ENCODE results near the gene SNCB. TPM values are rescaled to one million over a fixed set of nuclear protein-coding genes. Genes with fewer than 3 reads are reported as not detected.

The SNCB gene
- polyA plus RNA-seq, 1 of the 3 experiments (the other 2 are of a cell fraction), result 0.33 TPM

GRCh38 chr5:176575066-176575465 lies 55.3 kb downstream of the SNCB start:
- Histone ChIP-seq H4K20me1 (ENCODE audit: insufficient read depth) (no peaks in the 10 kb centered on the region), H3K9me2 (no peaks in the 10 kb centered on the region), H3K79me2 (ENCODE audit: insufficient read depth) (no peaks in the 10 kb centered on the region), H3K9me3 (no peaks in the 10 kb centered on the region), H3K4me1 (ENCODE audit: control insufficient read depth in 1 of 2, insufficient read depth in 2 of 2, low read depth in 1 of 2, low read length in 1 of 2) (no peaks in the 10 kb centered on the region; a peak in 1 of 4 replicates), H3K36me3 (replicated peaks in 1 of 2; ENCODE audit: control insufficient read depth in 1 of 2, insufficient read depth in 2 of 2, low read length in 1 of 2) (no peaks in the 10 kb centered on the region), H3K4me3 (ENCODE audit: low read depth in 2 of 2, low read length in 1 of 2) (no peak overlapping the region), H3K9ac (no peak overlapping the region), H3F3A (replicated peaks; ENCODE audit: insufficient read depth) (no peaks in the 10 kb centered on the region), H3K27me3 (ENCODE audit: insufficient read depth) (peaks cover 4% of the 10 kb centered on the region; the same call in 1 of the 2 replicates), H2AFZ (ENCODE audit: low read depth) (no peak overlapping the region), H3K27ac (ENCODE audit: low read depth in 2 of 2, low read length in 1 of 2) (no peak overlapping the region), H3K4me2 (no peak overlapping the region)
- ChIA-PET CTCF (interaction anchor here (0.8 to 4.1 kb wide), 8 partner anchors 10 to 71 kb away, joined by 3 to 38 read pairs (median 4); partner anchors contain the start of gene TSPAN17), POLR2A (no interaction called here)
- no peak for DNase-seq
- WGBS (ENCODE audit: low lambda C conversion rate), result 33% methylated on average over 4 of the region's 14 CpGs
- TF ChIP-seq RCOR1 (IDR thresholded peaks at IDR 0.05; ENCODE audit: low read length) (no peak), ZBTB33 (IDR thresholded peaks at IDR 0.05; ENCODE audit: borderline replicate concordance, low read depth) (no peak), PBX3 (IDR thresholded peaks at IDR 0.05) (no peak), POLR2AphosphoS5 (IDR thresholded peaks at IDR 0.05; ENCODE audit: low read depth, low read length) (no peak), USF1 (IDR thresholded peaks at IDR 0.05; ENCODE audit: borderline replicate concordance, low read depth) (no peak), RAD21 (IDR thresholded peaks at IDR 0.05; ENCODE audit: low read length) (no peak), CHD2 (IDR thresholded peaks at IDR 0.05; ENCODE audit: low read length, partially characterized antibody) (no peak), SIN3A (IDR thresholded peaks at IDR 0.05; ENCODE audit: borderline replicate concordance, low read depth, low read length) (no peak), ELF1 (IDR thresholded peaks at IDR 0.05) (no peak)

- 23% methylated on average over 8 of the region's 10 CpGs for WGBS (ENCODE audit: low lambda C conversion rate)
- ChIA-PET POLR2A (no interaction called here), CTCF (interaction anchor here (0.8 to 4.9 kb wide), 16 partner anchors 8 to 78 kb away, joined by 3 to 49 read pairs (median 5); partner anchors contain the start of genes EIF4E1B, SNCB and TSPAN17)
- Histone ChIP-seq H4K20me1 (ENCODE audit: insufficient read depth) (no peaks in the 10 kb centered on the region), H2AFZ (ENCODE audit: low read depth) (no peak overlapping the region), H3K9me2 (no peaks in the 10 kb centered on the region), H3K36me3 (replicated peaks in 1 of 2; ENCODE audit: control insufficient read depth in 1 of 2, insufficient read depth in 2 of 2, low read length in 1 of 2) (no peaks in the 10 kb centered on the region), H3K27me3 (ENCODE audit: insufficient read depth) (peaks cover 4% of the 10 kb centered on the region; the same call in 1 of the 2 replicates), H3K9ac (no peak overlapping the region), H3K27ac (ENCODE audit: low read depth in 2 of 2, low read length in 1 of 2) (no peak overlapping the region), H3F3A (replicated peaks; ENCODE audit: insufficient read depth) (no peaks in the 10 kb centered on the region), H3K79me2 (ENCODE audit: insufficient read depth) (no peaks in the 10 kb centered on the region), H3K4me2 (no peak overlapping the region), H3K4me1 (ENCODE audit: control insufficient read depth in 1 of 2, insufficient read depth in 2 of 2, low read depth in 1 of 2, low read length in 1 of 2) (no peaks in the 10 kb centered on the region; a peak in 1 of 4 replicates), H3K4me3 (ENCODE audit: low read depth in 2 of 2, low read length in 1 of 2) (no peak overlapping the region), H3K9me3 (no peaks in the 10 kb centered on the region)
- DNase-seq, result no peak
- no peak for TF ChIP-seq SIN3A (IDR thresholded peaks at IDR 0.05; ENCODE audit: borderline replicate concordance, low read depth, low read length)
- no peak for TF ChIP-seq FOXM1 (IDR thresholded peaks at IDR 0.05; ENCODE audit: low read depth)
- TF ChIP-seq RFX5 (IDR thresholded peaks at IDR 0.05; ENCODE audit: low read length), result no peak
- TF ChIP-seq GABPA (IDR thresholded peaks at IDR 0.05; ENCODE audit: low read depth), result no peak
- TF ChIP-seq USF1 (IDR thresholded peaks at IDR 0.05; ENCODE audit: borderline replicate concordance, low read depth), result no peak
- no peak for TF ChIP-seq GATA2 (CRISPR knock-in tag; IDR thresholded peaks at IDR 0.05)
- TF ChIP-seq NFIC (IDR thresholded peaks at IDR 0.05; ENCODE audit: borderline replicate concordance), result no peak
- no peak for TF ChIP-seq TAF1 (IDR thresholded peaks at IDR 0.05; ENCODE audit: borderline replicate concordance, low read depth, low read length)
- no peak for TF ChIP-seq EP300 (IDR thresholded peaks at IDR 0.05; ENCODE audit: borderline replicate concordance in 1 of 2, low read depth in 1 of 2, low read length in 1 of 2)
- TF ChIP-seq RAD21 (IDR thresholded peaks at IDR 0.05; ENCODE audit: low read length), result no peak
- no peak for TF ChIP-seq EZH2phosphoT487 (IDR thresholded peaks at IDR 0.05; ENCODE audit: borderline replicate concordance, low read depth)
- no peak for TF ChIP-seq TCF12 (IDR thresholded peaks at IDR 0.05)
- TF ChIP-seq SMC3 (IDR thresholded peaks at IDR 0.05; ENCODE audit: low read depth, low read length), result no peak
- TF ChIP-seq USF2 (IDR thresholded peaks at IDR 0.05; ENCODE audit: borderline replicate concordance, low read depth, low read length), result no peak
- no peak for TF ChIP-seq JUND (IDR thresholded peaks at IDR 0.05)
- TF ChIP-seq MAX (IDR thresholded peaks at IDR 0.05; ENCODE audit: low read depth), result no peak
Observed at GRCh38 chr5:176574297-176574591, 56.1 kb downstream of the SNCB start.
